Skeletal muscle satellite cell (primary cell): Measurements from ENCODE around the gene RPL36AL. TPM values are rescaled to one million over a fixed set of nuclear protein-coding genes. Genes with fewer than 3 reads are reported as not detected.
"Not testable (repeated sequence)": the region's sequence is repeated elsewhere in the genome, so short reads cannot be mapped to it uniquely, and the experiment has no call there.

Experiments used
- H3K27me3 ChIP-seq: 2 replicates; pipeline ENCODE4 v1.7.0; 2013; ENCODE audit warnings: low read length; ENCODE audit not compliant: control insufficient read depth, insufficient read depth
- H3K36me3 ChIP-seq: 2 replicates; pipeline ENCODE4 v1.7.0; 2013; ENCODE audit warnings: mild to moderate bottlenecking, control low read depth, low read length; ENCODE audit not compliant: insufficient read depth
- H3K4me1 ChIP-seq: 2 replicates; pipeline ENCODE4 v1.7.0; 2013; ENCODE audit warnings: low read length; ENCODE audit not compliant: control insufficient read depth, insufficient read depth
- H3K4me2 ChIP-seq: 2 replicates; pipeline ENCODE4 v1.7.0; 2013; ENCODE audit warnings: mild to moderate bottlenecking, low read length
- H3K4me3 ChIP-seq: 2 replicates; pipeline ENCODE4 v1.7.0; 2013; ENCODE audit warnings: low read length
- H3K9ac ChIP-seq: 2 replicates; pipeline ENCODE4 v1.7.0; 2013; ENCODE audit warnings: mild to moderate bottlenecking, low read depth, low read length, moderate library complexity
- H3K9me3 ChIP-seq: replicated peaks from 2 replicates; pipeline ENCODE4 v1.7.0; 2013; ENCODE audit warnings: mild to moderate bottlenecking, control low read depth, low read length
- total RNA-seq: library from RNA; depleted of rRNA; stranded (reverse); fragments of >200 nt; gene quantifications from 2 replicates; pipeline ENCODE4 v1.2.3, GENCODE V29; 2012; rRNA removed

Gene RPL36AL
- total RNA-seq = 169 and 188 TPM in 2 replicates

GRCh38 chr14:49620182-49621113 is at the start of gene RPL36AL, which contains the start of gene MGAT2:
Gene RPL36AL (minus strand): TSS chr14:49620626. CDS start chr14:49619104, 1,522 bp downstream.
Gene MGAT2 (plus strand): TSS chr14:49620799. CDS start chr14:49621269, 470 bp downstream.
- Histone ChIP-seq H3K36me3 (peaks cover 18% of the 10 kb centered on the region), H3K4me3 (peak within 1 kb of the TSS; percentile 92), H3K9ac (peak within 1 kb of the TSS; percentile 97), H3K4me2 (peak within 1 kb of the TSS; percentile 88), H3K4me1 (peaks cover 48% of the 10 kb centered on the region), H3K27me3 (no peaks in the 10 kb centered on the region), H3K9me3 (no peaks in the 10 kb centered on the region)

- no peaks in the 10 kb centered on the region for H3K9me3 ChIP-seq
- no peak overlapping the region for H3K9ac ChIP-seq
- no peaks in the 10 kb centered on the region for H3K36me3 ChIP-seq
- no peaks in the 10 kb centered on the region for H3K27me3 ChIP-seq
- no peak overlapping the region for H3K4me3 ChIP-seq
- H3K4me1 ChIP-seq = peaks cover 7% of the 10 kb centered on the region
- no peak overlapping the region for H3K4me2 ChIP-seq
Measured at GRCh38 chr14:49659526-49660455, 39.4 kb upstream of the RPL36AL start.

- H3K4me1 ChIP-seq, H3K27me3 ChIP-seq, H3K4me2 ChIP-seq, H3K4me3 ChIP-seq, H3K36me3 ChIP-seq, H3K9ac ChIP-seq, H3K9me3 ChIP-seq: not testable (repeated sequence)
Measured at GRCh38 chr14:49657500-49657899, 37.1 kb upstream of the RPL36AL start.

- no peak overlapping the region for H3K4me2 ChIP-seq
- no peak overlapping the region for H3K9ac ChIP-seq
- H3K4me3 ChIP-seq = no peak overlapping the region
- no peaks in the 10 kb centered on the region for H3K27me3 ChIP-seq
- no peaks in the 10 kb centered on the region for H3K36me3 ChIP-seq
- H3K4me1 ChIP-seq = peaks cover 7% of the 10 kb centered on the region
- H3K9me3 ChIP-seq = no peaks in the 10 kb centered on the region
Measured at GRCh38 chr14:49654511-49654910, 34.1 kb upstream of the RPL36AL start.

- Histone ChIP-seq H3K9ac (no peak overlapping the region), H3K4me1 (peaks cover 7% of the 10 kb centered on the region), H3K27me3 (no peaks in the 10 kb centered on the region), H3K4me3 (no peak overlapping the region), H3K36me3 (no peaks in the 10 kb centered on the region), H3K4me2 (no peak overlapping the region), H3K9me3 (no peaks in the 10 kb centered on the region)
Measured at GRCh38 chr14:49653508-49653907, 33.1 kb upstream of the RPL36AL start.

GRCh38 chr14:49642163-49642562 is 21.7 kb upstream of the RPL36AL start:
- H3K9me3 ChIP-seq = no peaks in the 10 kb centered on the region
- H3K4me3 ChIP-seq = no peak overlapping the region
- no peak overlapping the region for H3K9ac ChIP-seq
- no peaks in the 10 kb centered on the region for H3K27me3 ChIP-seq
- H3K4me2 ChIP-seq = no peak overlapping the region
- H3K36me3 ChIP-seq = peaks cover 22% of the 10 kb centered on the region
- H3K4me1 ChIP-seq = no peaks in the 10 kb centered on the region

- no peak overlapping the region for H3K9ac ChIP-seq
- H3K4me3 ChIP-seq = no peak overlapping the region
- no peak overlapping the region for H3K4me2 ChIP-seq
- H3K27me3 ChIP-seq = no peaks in the 10 kb centered on the region
- H3K4me1 ChIP-seq = no peaks in the 10 kb centered on the region
- H3K36me3 ChIP-seq = peaks cover 24% of the 10 kb centered on the region
- H3K9me3 ChIP-seq = no peaks in the 10 kb centered on the region
Measured at GRCh38 chr14:49641697-49642129, 21.3 kb upstream of the RPL36AL start.

- Histone ChIP-seq H3K27me3 (no peaks in the 10 kb centered on the region), H3K4me3 (no peak overlapping the region), H3K4me2 (no peak overlapping the region), H3K36me3 (peaks cover 27% of the 10 kb centered on the region), H3K4me1 (peaks cover 5% of the 10 kb centered on the region), H3K9me3 (no peaks in the 10 kb centered on the region), H3K9ac (no peak overlapping the region)
Measured at GRCh38 chr14:49640540-49641417, 20.4 kb upstream of the RPL36AL start.

- Histone ChIP-seq H3K27me3 (no peaks in the 10 kb centered on the region), H3K9me3 (no peaks in the 10 kb centered on the region), H3K4me2 (no peak overlapping the region), H3K4me3 (no peak overlapping the region), H3K36me3 (peaks cover 27% of the 10 kb centered on the region), H3K4me1 (peaks cover 8% of the 10 kb centered on the region), H3K9ac (no peak overlapping the region)
Measured at GRCh38 chr14:49637534-49638078, 17.2 kb upstream of the RPL36AL start.

GRCh38 chr14:49636866-49637265 is 16.4 kb upstream of the RPL36AL start:
- Histone ChIP-seq H3K4me1 (peaks cover 11% of the 10 kb centered on the region), H3K36me3 (peaks cover 27% of the 10 kb centered on the region), H3K4me2 (peak overlapping the region; percentile 90), H3K9ac (no peak overlapping the region), H3K27me3 (no peaks in the 10 kb centered on the region), H3K4me3 (no peak overlapping the region), H3K9me3 (no peaks in the 10 kb centered on the region)
